H1 (cell line): ENCODE data around the gene KLC4. TPM values are rescaled to one million over a fixed set of nuclear protein-coding genes. Genes with fewer than 3 reads are reported as not detected.

Experiments
- ASH2L ChIP-seq: fragments of 200-600, 300-600 bp; sonication (generic); IDR thresholded peaks from one replicate; pipeline ENCODE4 v1.7.1; 2017; ENCODE audit warnings: low read length
- CHD1 ChIP-seq: IDR thresholded peaks from 2 replicates; pipeline ENCODE4 v1.6.1; 2012; ENCODE audit warnings: low read depth, low read length, improper control_type of control experiment
- polyA plus RNA-seq, 7 experiments: library from polyadenylated mRNA; depleted of rRNA in 3 of 7; stranded (reverse) in 5 of 7; unstranded in 2 of 7; fragments of >200 nt in 5 of 7; fragments of 200-250 nt in 2 of 7; gene quantifications; 1 replicate in 5 of 7; 2 replicates in 1 of 7; 4 replicates in 1 of 7; pipeline versions ENCODE4 v1.2.1 to v1.2.3, GENCODE V29; 2011 to 2013; ENCODE audit warnings: missing spikeins in 2 of 7, mixed read lengths in 2 of 7
- total RNA-seq: library from RNA; stranded (reverse); fragmentation: NEBNext Ultra II Directional; extraction: Animal tissue kit (Norgen Biotek cat#: 25700); gene quantifications from 2 replicates; pipeline ENCODE4 v1.2.1, GENCODE V29; 2021

KLC4 gene
- total and polyA plus RNA-seq, 2 of the 8 experiments (the other 6 are each of a cell fraction or from before 2014, with no cell fraction given) = 15.7 to 28.5 TPM

GRCh38 chr6:43060034-43060754 is 763 bp downstream of the KLC4 start (continued):
- TF ChIP-seq CHD1 (no peak), ASH2L (peak; percentile 5)
